ENCODE data around the gene CTBS. TPM values are rescaled to one million over a fixed set of nuclear protein-coding genes. Genes with fewer than 3 reads are reported as not detected.
A peak's percentile ranks its signal among the peaks of the same experiment; 100 is the strongest.

Gene CTBS
- total RNA-seq, 3 donors from 2014 or later, result 15.9 to 25.4 (median 23.3) TPM

GRCh38 chr1:84606977-84607376, 32.7 kb upstream of the CTBS start:
- ATAC-seq, result no peak
- intact Hi-C loops (cut with DNase I, micrococcal nuclease), result loop anchor here in 1 of 2 donors (10.0 kb wide), 1 partner anchor 162 kb away; no protein-coding TSS in a partner anchor
- Histone ChIP-seq H3K9me3 (peaks cover 31% of the 10 kb centered on the region), H3K4me1 (ENCODE audit: low read depth) (no peaks in the 10 kb centered on the region), H3K36me3 (ENCODE audit: low read depth) (no peaks in the 10 kb centered on the region), H3K4me3 (no peak overlapping the region)
- no peak for DNase-seq
- TF ChIP-seq CTCF (IDR thresholded peaks at IDR 0.05), result no peak

GRCh38 chr1:84605157-84605556, 30.9 kb upstream of the CTBS start:
- ATAC-seq, result no peak

GRCh38 chr1:84603941-84604830, 29.9 kb upstream of the CTBS start:
- H3K4me3 ChIP-seq, result no peak overlapping the region
- intact Hi-C loops (cut with DNase I, micrococcal nuclease), result loop anchor here in 1 of 2 donors (10.0 kb wide), 1 partner anchor 159 kb away; no protein-coding TSS in a partner anchor
- no peak for TF ChIP-seq CTCF (IDR thresholded peaks at IDR 0.05)
- peaks cover 31% of the 10 kb centered on the region for H3K9me3 ChIP-seq
- ATAC-seq (peak; percentile 24), DNase-seq (no peak)
- no peaks in the 10 kb centered on the region for H3K36me3 ChIP-seq (ENCODE audit: low read depth)
- H3K4me1 ChIP-seq (ENCODE audit: low read depth), result no peaks in the 10 kb centered on the region

More at GRCh38 chr1:84605157-84605556, 30.9 kb upstream of the CTBS start:
- DNase-seq, result no peak
- no peak for TF ChIP-seq CTCF (IDR thresholded peaks at IDR 0.05)
- intact Hi-C loops (cut with DNase I, micrococcal nuclease), result loop anchor here in 1 of 2 donors (10.0 kb wide), 1 partner anchor 160 kb away; no protein-coding TSS in a partner anchor
- Histone ChIP-seq H3K4me1 (ENCODE audit: low read depth) (no peaks in the 10 kb centered on the region), H3K4me3 (no peak overlapping the region), H3K9me3 (peaks cover 31% of the 10 kb centered on the region), H3K36me3 (ENCODE audit: low read depth) (no peaks in the 10 kb centered on the region)

GRCh38 chr1:84603223-84603622, 29.0 kb upstream of the CTBS start:
- ATAC-seq, result no peak
- peaks cover 31% of the 10 kb centered on the region for H3K9me3 ChIP-seq
- H3K4me3 ChIP-seq, result no peak overlapping the region
- H3K36me3 ChIP-seq (ENCODE audit: low read depth), result no peaks in the 10 kb centered on the region
- DNase-seq, result no peak
- no peaks in the 10 kb centered on the region for H3K4me1 ChIP-seq (ENCODE audit: low read depth)
- TF ChIP-seq CTCF (IDR thresholded peaks at IDR 0.05), result no peak
- intact Hi-C loops (cut with DNase I, micrococcal nuclease), result loop anchor here in 1 of 2 donors (10.0 kb wide), 1 partner anchor 158 kb away; no protein-coding TSS in a partner anchor

- ATAC-seq, result no peak
- DNase-seq, result no peak
- H3K36me3 ChIP-seq (ENCODE audit: low read depth), result no peaks in the 10 kb centered on the region
- H3K4me3 ChIP-seq, result no peak overlapping the region
- no peaks in the 10 kb centered on the region for H3K4me1 ChIP-seq (ENCODE audit: low read depth)
- intact Hi-C loops (cut with DNase I, micrococcal nuclease), result loop anchor here in 1 of 2 donors (10.0 kb wide), 1 partner anchor 156 kb away; no protein-coding TSS in a partner anchor
- TF ChIP-seq CTCF (IDR thresholded peaks at IDR 0.05), result no peak
- peaks cover 19% of the 10 kb centered on the region for H3K9me3 ChIP-seq
These were observed 26.6 kb upstream of the CTBS start for GRCh38 chr1:84600796-84601195.
